Thyroid gland (tissue), 4 donors: ENCODE data around the gene CYP46A1. TPM values are rescaled to one million over a fixed set of nuclear protein-coding genes. Genes with fewer than 3 reads are reported as not detected.

Source experiments
- DNase-seq, 2 donors: peaks; one replicate each; pipeline ENCODE4 v3.0.0-alpha.2; 2019
- H3K27ac ChIP-seq, 3 donors: fragments of 200-600 bp; sonication (generic); 1 replicate in 2 of 3; 2 replicates in 1 of 3; pipeline ENCODE4 v1.5.1; 2016 to 2019; ENCODE audit warnings: mild to moderate bottlenecking in 1 of 3, moderate library complexity in 1 of 3
- H3K27me3 ChIP-seq: fragments of 200-600 bp; sonication (generic); one replicate; pipeline ENCODE4 v1.5.1; 2019
- H3K36me3 ChIP-seq, 2 donors: fragments of 200-600 bp; sonication (generic); one replicate each; pipeline ENCODE4 v1.5.1; 2016 to 2019
- H3K4me1 ChIP-seq, 2 donors: fragments of 200-600 bp; sonication (generic); one replicate each; pipeline ENCODE4 v1.5.1; 2017 to 2019
- H3K4me3 ChIP-seq, 3 donors: fragments of 200-600 bp; sonication (generic); replicated peaks in 1 of 3; 1 replicate in 2 of 3; 2 replicates in 1 of 3; pipeline ENCODE4 v1.5.1; 2016; ENCODE audit warnings: mild to moderate bottlenecking in 1 of 3
- H3K9me3 ChIP-seq: fragments of 200-600 bp; sonication (generic); one replicate; pipeline ENCODE4 v1.5.1; 2017
- POLR2A ChIP-seq, 2 donors: fragments of 450-650 bp; IDR thresholded peaks; one replicate each; pipeline ENCODE4 v1.6.1; 2017; ENCODE audit warnings: antibody characterized with exemption in 2 of 2, mild to moderate bottlenecking in 2 of 2, moderate library complexity in 1 of 2
- WGBS, 2 donors: methylation state at CpG; one replicate each; pipeline ENCODE4 v1.1.5; 2017; 5-methylcytosine and 5-hydroxymethylcytosine counted together
- intact Hi-C: fragments of 100-400 bp; cut with DNase I; formaldehyde crosslinking; loops from one replicate; pipeline ENCODE4 v1.15.1; 2023
- total RNA-seq, 4 donors: library from RNA; depleted of rRNA; stranded (reverse); fragments of >200 nt; gene quantifications; one replicate each; pipeline ENCODE4 v1.2.3, GENCODE V29; 2016
- TF ChIP-seq, protein P1 (sequence below), 6 experiments: fragments of 200-600 bp in 3 of 6; fragments of 450-650 bp in 3 of 6; sonication (generic) in 3 of 6; IDR thresholded peaks; one replicate each; pipeline ENCODE4 v1.5.1; 2016 to 2019; ENCODE audit warnings: antibody characterized with exemption in 6 of 6, mild to moderate bottlenecking in 2 of 6, inconsistent platforms in 1 of 6, moderate library complexity in 1 of 6

The CYP46A1 gene
- total RNA-seq, 4 donors from 2014 or later = 0.54 to 5.2 (median 1.5) TPM

DNA sequence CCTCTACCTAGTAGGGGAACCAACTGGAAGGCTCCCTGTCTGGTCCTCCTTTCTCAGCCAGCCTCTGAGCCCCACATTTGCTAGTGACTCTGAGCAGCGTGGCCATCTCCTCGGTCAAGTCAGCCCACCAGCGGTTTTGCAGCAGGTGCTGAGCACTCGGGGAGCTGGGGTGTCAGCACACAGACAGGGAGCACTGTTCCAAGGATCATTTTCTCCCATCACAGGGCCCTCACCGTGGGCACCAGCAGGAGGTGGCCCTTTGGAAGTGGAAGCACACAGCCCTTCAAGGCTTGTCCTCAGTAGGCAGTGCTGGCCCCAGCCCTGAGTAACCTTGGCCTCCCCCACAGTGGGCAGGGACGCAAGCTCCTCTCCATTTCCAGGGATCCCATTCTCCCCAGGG, 85.0 kb downstream of the CYP46A1 start:
- 92 to 95% methylated on average over 4 to 6 of the region's 6 CpGs for WGBS, 2 donors
- no peaks in the 10 kb centered on the region for H3K36me3 ChIP-seq
- no peaks in the 10 kb centered on the region for H3K9me3 ChIP-seq
- no peak for TF ChIP-seq POLR2A (IDR thresholded peaks at IDR 0.05)
- TF ChIP-seq, protein P1, sequence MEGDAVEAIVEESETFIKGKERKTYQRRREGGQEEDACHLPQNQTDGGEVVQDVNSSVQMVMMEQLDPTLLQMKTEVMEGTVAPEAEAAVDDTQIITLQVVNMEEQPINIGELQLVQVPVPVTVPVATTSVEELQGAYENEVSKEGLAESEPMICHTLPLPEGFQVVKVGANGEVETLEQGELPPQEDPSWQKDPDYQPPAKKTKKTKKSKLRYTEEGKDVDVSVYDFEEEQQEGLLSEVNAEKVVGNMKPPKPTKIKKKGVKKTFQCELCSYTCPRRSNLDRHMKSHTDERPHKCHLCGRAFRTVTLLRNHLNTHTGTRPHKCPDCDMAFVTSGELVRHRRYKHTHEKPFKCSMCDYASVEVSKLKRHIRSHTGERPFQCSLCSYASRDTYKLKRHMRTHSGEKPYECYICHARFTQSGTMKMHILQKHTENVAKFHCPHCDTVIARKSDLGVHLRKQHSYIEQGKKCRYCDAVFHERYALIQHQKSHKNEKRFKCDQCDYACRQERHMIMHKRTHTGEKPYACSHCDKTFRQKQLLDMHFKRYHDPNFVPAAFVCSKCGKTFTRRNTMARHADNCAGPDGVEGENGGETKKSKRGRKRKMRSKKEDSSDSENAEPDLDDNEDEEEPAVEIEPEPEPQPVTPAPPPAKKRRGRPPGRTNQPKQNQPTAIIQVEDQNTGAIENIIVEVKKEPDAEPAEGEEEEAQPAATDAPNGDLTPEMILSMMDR (IDR thresholded peaks at IDR 0.05) = no peak
- no peak overlapping the region for H3K4me3 ChIP-seq
- no peak overlapping the region for H3K27ac ChIP-seq
- intact Hi-C loops = no loop called here
- DNase-seq = no peak
- H3K27me3 ChIP-seq = no peaks in the 10 kb centered on the region
- peaks cover 0 to 2% of the 10 kb centered on the region in 2 donors for H3K4me1 ChIP-seq

DNA sequence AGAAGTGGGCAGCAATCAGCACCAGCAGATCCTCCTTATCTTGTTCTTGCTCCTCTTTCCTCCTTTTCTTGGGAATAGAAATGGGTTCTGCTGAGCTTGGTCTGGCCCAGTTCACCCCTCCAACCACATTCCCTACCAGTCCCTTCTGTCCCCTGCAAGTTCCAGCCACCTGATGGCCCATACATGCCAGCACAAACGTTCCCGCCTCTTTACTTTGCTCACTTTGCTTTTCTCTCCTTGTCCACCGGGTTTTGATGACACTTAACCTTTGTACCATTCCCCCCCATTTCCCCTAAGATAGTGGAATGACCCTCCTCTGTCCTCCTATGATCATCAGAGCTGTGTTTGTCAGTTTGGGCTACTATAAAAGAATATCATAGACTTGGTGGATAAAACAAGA, 85.7 kb downstream of the CYP46A1 start:
- H3K9me3 ChIP-seq = no peaks in the 10 kb centered on the region
- no peaks in the 10 kb centered on the region for H3K36me3 ChIP-seq
- no peak overlapping the region for H3K4me3 ChIP-seq
- intact Hi-C loops = no loop called here
- TF ChIP-seq, protein P1 (IDR thresholded peaks at IDR 0.05) = no peak
- TF ChIP-seq POLR2A (IDR thresholded peaks at IDR 0.05) = no peak
- no peaks in the 10 kb centered on the region for H3K27me3 ChIP-seq
- WGBS, 2 donors = 76 to 80% methylated on average over 3 of the region's 3 CpGs
- no peak overlapping the region for H3K27ac ChIP-seq
- DNase-seq = no peak
- H3K4me1 ChIP-seq = peaks cover 0 to 9% of the 10 kb centered on the region in 2 donors

- no peaks in the 10 kb centered on the region for H3K9me3 ChIP-seq
- no peak for DNase-seq
- intact Hi-C loops = no loop called here
- H3K4me3 ChIP-seq = no peak overlapping the region
- 77% methylated on average over 8 of the region's 8 CpGs for WGBS, 2 donors
- peaks cover 0 to 9% of the 10 kb centered on the region in 2 donors for H3K4me1 ChIP-seq
- H3K36me3 ChIP-seq = no peaks in the 10 kb centered on the region
- TF ChIP-seq POLR2A (IDR thresholded peaks at IDR 0.05) = no peak
- TF ChIP-seq, protein P1 (IDR thresholded peaks at IDR 0.05) = no peak
- H3K27ac ChIP-seq = no peak overlapping the region
- no peaks in the 10 kb centered on the region for H3K27me3 ChIP-seq
Measured at GRCh38 chr14:99772371-99773283, 88.5 kb downstream of the CYP46A1 start.

GRCh38 chr14:99773521-99774497, 89.7 kb downstream of the CYP46A1 start:
- no peak for TF ChIP-seq POLR2A (IDR thresholded peaks at IDR 0.05)
- TF ChIP-seq, protein P1 (IDR thresholded peaks at IDR 0.05) = no peak
- Histone ChIP-seq H3K36me3 (no peaks in the 10 kb centered on the region), H3K4me3 (no peak overlapping the region), H3K9me3 (no peaks in the 10 kb centered on the region), H3K27ac (no peak overlapping the region), H3K4me1 (peaks cover 0 to 9% of the 10 kb centered on the region in 2 donors), H3K27me3 (no peaks in the 10 kb centered on the region)
- no peak for DNase-seq
- intact Hi-C loops = no loop called here
- 78 to 85% methylated on average over 25 of the region's 26 CpGs for WGBS, 2 donors
